Muscle layer of duodenum (tissue), 2 donors: ENCODE measurements around the gene SYK.

ENCODE experiments used
- H3K27ac ChIP-seq: one replicate; pipeline ENCODE4 v1.7.0; 2013; ENCODE audit warnings: mild to moderate bottlenecking, low read length
- H3K27me3 ChIP-seq: one replicate; pipeline ENCODE4 v1.7.0; 2013; ENCODE audit warnings: low read depth, mild to moderate bottlenecking, control low read depth, low read length
- H3K36me3 ChIP-seq, 2 donors: one replicate each; pipeline ENCODE4 v1.7.0; 2013; ENCODE audit warnings: low read length in 2 of 2, control low read depth in 1 of 2, mild to moderate bottlenecking in 1 of 2; ENCODE audit not compliant: insufficient read depth in 2 of 2, control insufficient read depth in 1 of 2
- H3K4me1 ChIP-seq, 2 donors: one replicate each; pipeline ENCODE4 v1.7.0; 2013; ENCODE audit warnings: low read length in 2 of 2, mild to moderate bottlenecking in 2 of 2, control low read depth in 1 of 2, moderate library complexity in 1 of 2; ENCODE audit not compliant: insufficient read depth in 2 of 2, control insufficient read depth in 1 of 2
- H3K4me3 ChIP-seq, 2 donors: one replicate each; pipeline ENCODE4 v1.7.0; 2013; ENCODE audit warnings: low read length in 2 of 2, low read depth in 1 of 2, mild to moderate bottlenecking in 1 of 2
- H3K9me3 ChIP-seq, 2 donors: one replicate each; pipeline ENCODE4 v1.7.0; 2013; ENCODE audit warnings: low read length in 2 of 2, control low read depth in 1 of 2, mild to moderate bottlenecking in 1 of 2; ENCODE audit not compliant: control insufficient read depth in 1 of 2
- donor health status: healthy.

Gene SYK

GRCh38 chr9:90868555-90868954 lies 66.9 kb downstream of the SYK start:
- peaks cover 0 to 15% of the 10 kb centered on the region in 2 donors for H3K36me3 ChIP-seq
- no peak overlapping the region for H3K27ac ChIP-seq
- H3K4me1 ChIP-seq, result peaks cover 0 to 6% of the 10 kb centered on the region in 2 donors
- no peaks in the 10 kb centered on the region for H3K27me3 ChIP-seq
- no peak overlapping the region for H3K4me3 ChIP-seq
- H3K9me3 ChIP-seq, result no peaks in the 10 kb centered on the region

- no peaks in the 10 kb centered on the region for H3K27me3 ChIP-seq
- H3K27ac ChIP-seq, result no peak overlapping the region
- peaks cover 0 to 15% of the 10 kb centered on the region in 2 donors for H3K36me3 ChIP-seq
Measured at GRCh38 chr9:90869361-90869760, 67.7 kb downstream of the SYK start.

GRCh38 chr9:90870621-90871326 lies 69.2 kb downstream of the SYK start:
- Histone ChIP-seq H3K4me1 (peaks cover 0 to 6% of the 10 kb centered on the region in 2 donors), H3K36me3 (peaks cover 0 to 16% of the 10 kb centered on the region in 2 donors), H3K9me3 (no peaks in the 10 kb centered on the region), H3K27me3 (no peaks in the 10 kb centered on the region), H3K27ac (no peak overlapping the region), H3K4me3 (no peak overlapping the region)

More at GRCh38 chr9:90869361-90869760, 67.7 kb downstream of the SYK start:
- H3K4me3 ChIP-seq, result no peak overlapping the region
- no peaks in the 10 kb centered on the region for H3K9me3 ChIP-seq
- peaks cover 0 to 6% of the 10 kb centered on the region in 2 donors for H3K4me1 ChIP-seq

- Histone ChIP-seq H3K9me3 (no peaks in the 10 kb centered on the region), H3K36me3 (peaks cover 0 to 16% of the 10 kb centered on the region in 2 donors), H3K4me3 (no peak overlapping the region), H3K4me1 (peaks cover 0 to 6% of the 10 kb centered on the region in 2 donors), H3K27me3 (no peaks in the 10 kb centered on the region), H3K27ac (no peak overlapping the region)
Measured at GRCh38 chr9:90871327-90871935, 69.8 kb downstream of the SYK start.

- Histone ChIP-seq H3K36me3 (peaks cover 0 to 20% of the 10 kb centered on the region in 2 donors), H3K27ac (no peak overlapping the region), H3K4me1 (peaks cover 0 to 6% of the 10 kb centered on the region in 2 donors), H3K4me3 (no peak overlapping the region), H3K9me3 (no peaks in the 10 kb centered on the region), H3K27me3 (no peaks in the 10 kb centered on the region)
Measured at GRCh38 chr9:90872835-90873294, 71.2 kb downstream of the SYK start.

GRCh38 chr9:90873422-90873821 lies 71.8 kb downstream of the SYK start:
- Histone ChIP-seq H3K4me3 (no peak overlapping the region), H3K9me3 (no peaks in the 10 kb centered on the region), H3K27ac (no peak overlapping the region), H3K4me1 (peaks cover 0 to 6% of the 10 kb centered on the region in 2 donors), H3K27me3 (no peaks in the 10 kb centered on the region), H3K36me3 (peaks cover 0 to 23% of the 10 kb centered on the region in 2 donors)

GRCh38 chr9:90874194-90874593 lies 72.6 kb downstream of the SYK start:
- Histone ChIP-seq H3K9me3 (no peaks in the 10 kb centered on the region), H3K27me3 (no peaks in the 10 kb centered on the region), H3K27ac (no peak overlapping the region), H3K36me3 (peaks cover 0 to 29% of the 10 kb centered on the region in 2 donors), H3K4me1 (peaks cover 0 to 6% of the 10 kb centered on the region in 2 donors), H3K4me3 (no peak overlapping the region)

GRCh38 chr9:90878562-90878961 lies 76.9 kb downstream of the SYK start:
- Histone ChIP-seq H3K27ac (no peak overlapping the region), H3K4me1 (no peaks in the 10 kb centered on the region)

GRCh38 chr9:90880066-90880465 lies 78.4 kb downstream of the SYK start:
- Histone ChIP-seq H3K4me1 (no peaks in the 10 kb centered on the region), H3K27me3 (no peaks in the 10 kb centered on the region), H3K27ac (no peak overlapping the region), H3K4me3 (no peak overlapping the region), H3K36me3 (peaks cover 5 to 24% of the 10 kb centered on the region in 2 donors), H3K9me3 (no peaks in the 10 kb centered on the region)

More at GRCh38 chr9:90878562-90878961, 76.9 kb downstream of the SYK start:
- no peaks in the 10 kb centered on the region for H3K9me3 ChIP-seq
- no peak overlapping the region for H3K4me3 ChIP-seq
- H3K27me3 ChIP-seq, result no peaks in the 10 kb centered on the region
- peaks cover 5 to 35% of the 10 kb centered on the region in 2 donors for H3K36me3 ChIP-seq

- Histone ChIP-seq H3K4me3 (no peak overlapping the region), H3K27me3 (no peaks in the 10 kb centered on the region), H3K4me1 (no peaks in the 10 kb centered on the region), H3K27ac (no peak overlapping the region), H3K9me3 (no peaks in the 10 kb centered on the region), H3K36me3 (peaks cover 5 to 24% of the 10 kb centered on the region in 2 donors)
Measured at GRCh38 chr9:90880669-90881068, 79.0 kb downstream of the SYK start.

GRCh38 chr9:90881648-90882047 lies 80.0 kb downstream of the SYK start:
- H3K4me1 ChIP-seq, result no peaks in the 10 kb centered on the region
- H3K27me3 ChIP-seq, result no peaks in the 10 kb centered on the region
- H3K27ac ChIP-seq, result no peak overlapping the region
- peaks cover 5 to 24% of the 10 kb centered on the region in 2 donors for H3K36me3 ChIP-seq
- no peak overlapping the region for H3K4me3 ChIP-seq
- no peaks in the 10 kb centered on the region for H3K9me3 ChIP-seq
